HG02759 (cell line): Measurements from ENCODE around the gene EVC.
"Not testable (repeated sequence)": the region's sequence is repeated elsewhere in the genome, so short reads cannot be mapped to it uniquely, and the experiment has no call there.

Experiments used
- ATAC-seq: cut with Tn5 transposase; IDR thresholded peaks from one replicate; pipeline ENCODE4 v1.9.1; 2021; ENCODE audit warnings: mild to moderate bottlenecking, moderate library complexity; ENCODE audit not compliant: unreplicated experiment

EVC gene

DNA sequence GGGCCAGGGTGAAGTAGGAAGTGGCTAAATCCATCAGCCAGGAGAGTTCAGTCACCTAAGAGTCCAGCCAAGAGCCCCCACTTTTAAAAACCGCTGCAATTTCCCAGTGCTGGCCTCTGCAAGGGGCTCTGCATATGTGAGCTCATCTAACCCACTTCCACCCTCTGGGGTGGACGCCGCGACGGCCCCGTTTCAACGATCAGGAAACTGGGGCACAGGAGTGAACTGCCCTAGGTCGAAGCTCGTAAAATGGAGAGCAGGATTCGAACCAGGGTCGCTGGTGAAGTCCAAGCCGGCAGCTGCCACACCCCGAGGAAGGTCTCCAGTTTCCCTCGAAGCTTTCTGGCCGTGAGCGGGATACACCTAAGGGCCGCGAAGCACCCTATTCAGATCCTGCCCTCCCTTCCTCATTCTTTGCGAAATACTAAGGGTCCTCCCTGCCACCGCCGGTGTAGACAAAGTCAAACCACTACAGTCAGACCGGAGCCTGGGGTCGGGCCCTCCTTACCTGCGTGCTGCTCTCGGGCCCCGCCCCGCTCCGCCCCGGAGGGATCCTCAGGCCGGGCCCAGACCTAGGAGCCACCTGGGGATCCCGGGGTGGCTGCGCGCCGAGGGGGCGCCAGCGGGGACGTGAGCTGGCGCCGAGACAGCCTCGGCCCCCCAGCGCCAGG lies 3.1 kb upstream of the EVC start:
- ATAC-seq, result peak; percentile 30

DNA sequence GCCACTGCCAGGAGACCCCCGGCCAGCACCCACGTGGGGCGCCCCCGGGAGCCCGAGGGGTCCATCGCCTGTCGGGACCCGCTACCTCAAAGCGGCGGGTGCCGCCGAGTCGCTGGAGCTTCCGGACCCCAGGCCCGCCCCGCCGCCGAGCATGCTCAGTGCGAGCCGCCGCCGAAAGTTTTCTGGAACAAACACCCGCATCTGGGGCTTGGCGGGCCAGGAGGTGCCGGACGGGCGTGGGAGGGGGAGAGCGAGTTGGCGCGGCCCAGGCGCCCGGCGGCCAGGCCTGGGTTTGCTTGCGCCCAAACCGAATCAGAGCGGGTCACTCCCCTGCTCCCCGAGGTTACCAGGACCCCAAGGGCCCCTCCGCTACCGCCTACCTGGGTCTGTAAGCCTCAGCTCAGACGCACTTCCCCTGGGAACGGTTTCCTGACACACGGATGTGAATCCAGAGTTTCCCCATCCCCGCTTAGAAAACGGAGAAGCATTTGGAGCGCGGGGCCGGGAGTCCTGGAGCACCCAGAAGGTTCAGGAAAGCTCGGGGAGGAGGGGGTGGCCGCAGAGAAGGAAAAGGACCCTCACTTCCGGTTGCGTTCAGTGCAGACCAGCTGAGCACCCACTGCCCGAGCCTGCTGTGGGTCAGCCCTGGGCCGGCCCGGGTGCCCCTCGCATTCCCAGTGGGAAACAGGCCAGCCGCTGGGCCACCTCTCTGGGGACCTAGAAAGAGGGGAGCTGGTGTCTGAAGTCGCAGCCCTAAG lies 2.4 kb upstream of the EVC start, which contains the start of gene EVC2:
Gene EVC2, minus strand, starts transcription at position 111 of the 758 bp plus-strand sequence. Its CDS starts 46 bp downstream, at position 65.
- ATAC-seq, result peak; percentile 44

DNA sequence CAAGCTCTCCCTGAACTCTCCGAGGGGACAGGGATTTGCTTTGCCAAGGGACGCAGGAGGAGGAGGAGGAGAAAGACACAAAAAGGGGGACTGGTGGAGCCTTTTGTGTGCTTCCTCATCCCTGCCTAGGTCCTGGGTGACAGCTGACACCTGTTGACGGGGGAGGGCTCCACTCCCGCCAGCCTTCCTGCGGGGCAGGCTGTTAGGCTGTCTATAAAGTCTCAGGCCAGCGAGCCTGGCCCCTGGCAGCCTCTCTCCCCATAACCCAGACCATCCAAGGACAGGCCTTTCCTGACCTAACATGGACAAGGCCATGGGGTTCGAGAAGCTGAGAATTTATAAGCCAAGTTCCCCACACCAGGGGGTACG lies 1.8 kb upstream of the EVC start:
- no peak for ATAC-seq

DNA sequence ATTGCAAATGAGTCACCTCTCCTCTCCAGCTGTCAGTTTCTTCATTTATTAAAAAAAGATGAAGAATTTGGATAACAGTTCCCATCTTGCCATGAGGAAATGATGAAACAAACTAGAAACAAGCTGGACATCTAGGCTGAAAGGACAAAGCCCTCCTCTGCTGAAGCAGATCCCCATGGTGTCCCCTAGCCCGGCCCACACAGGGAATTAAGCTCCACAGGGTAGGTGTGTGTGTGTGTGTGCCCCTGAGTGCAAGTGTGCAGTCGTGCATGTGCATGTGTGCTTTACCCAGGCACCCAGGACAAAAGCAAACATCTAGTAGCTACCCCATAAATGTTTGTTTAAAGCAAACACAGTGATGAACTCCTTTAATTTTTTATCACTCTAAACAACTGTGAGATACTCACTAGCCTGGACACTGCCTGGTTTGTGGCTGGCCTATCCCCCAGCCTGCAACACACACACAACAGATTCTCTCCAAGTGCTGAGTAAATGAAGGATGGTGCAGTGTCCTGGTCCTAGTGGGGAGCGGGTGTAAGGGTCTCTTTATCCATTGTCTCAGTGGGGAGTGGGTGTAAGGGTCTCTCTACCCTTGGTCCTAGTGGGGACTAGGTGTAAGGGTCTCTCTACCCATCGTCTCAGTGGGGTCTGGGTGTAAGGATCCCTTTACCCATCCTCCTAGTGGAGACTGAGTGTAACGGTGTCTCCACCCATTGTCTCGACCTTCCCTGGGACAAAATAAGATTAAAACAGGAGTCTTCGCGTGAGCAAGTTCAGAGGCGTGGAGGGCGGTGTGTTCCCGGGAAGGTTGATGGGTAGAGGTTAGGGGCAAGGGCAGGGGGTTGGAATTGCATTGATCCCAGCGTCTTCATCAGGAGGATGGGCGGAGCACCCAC lies 688 bp upstream of the EVC start:
- ATAC-seq, result no peak

DNA sequence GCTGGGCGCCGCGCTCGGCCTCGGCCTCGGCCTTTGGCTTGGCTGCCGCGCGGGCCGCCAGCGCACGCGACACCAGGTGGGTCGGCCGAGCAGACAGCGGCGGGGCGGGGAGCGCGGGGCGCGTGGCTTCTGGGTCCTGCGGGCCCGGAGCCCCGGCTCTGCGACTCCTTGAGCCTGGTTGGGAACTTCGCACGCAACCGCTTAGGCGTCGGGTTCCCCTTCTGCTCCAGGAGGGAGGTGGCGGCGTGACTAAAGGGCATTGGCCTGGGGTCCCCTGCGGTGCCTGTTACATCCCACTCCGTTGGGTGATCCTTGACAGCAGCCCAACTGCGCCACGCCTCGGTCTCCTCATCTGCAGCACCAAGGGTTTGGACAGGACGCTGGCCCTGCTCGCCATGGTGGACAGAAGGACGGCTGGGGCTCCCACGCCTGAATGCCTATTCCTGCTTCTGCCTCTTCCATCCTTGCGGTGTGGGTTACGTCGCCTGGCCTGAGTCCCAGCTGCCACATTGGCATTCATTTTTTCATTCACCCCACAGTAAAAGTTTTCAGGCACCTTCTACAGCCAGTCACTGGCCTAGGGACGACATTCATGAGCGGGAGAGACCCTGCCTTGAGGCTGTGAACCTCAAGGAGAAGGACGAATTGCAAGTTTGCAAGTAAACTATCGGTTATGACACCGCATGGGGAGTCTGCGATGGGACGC lies 631 bp downstream of the EVC start:
- no peak for ATAC-seq

DNA sequence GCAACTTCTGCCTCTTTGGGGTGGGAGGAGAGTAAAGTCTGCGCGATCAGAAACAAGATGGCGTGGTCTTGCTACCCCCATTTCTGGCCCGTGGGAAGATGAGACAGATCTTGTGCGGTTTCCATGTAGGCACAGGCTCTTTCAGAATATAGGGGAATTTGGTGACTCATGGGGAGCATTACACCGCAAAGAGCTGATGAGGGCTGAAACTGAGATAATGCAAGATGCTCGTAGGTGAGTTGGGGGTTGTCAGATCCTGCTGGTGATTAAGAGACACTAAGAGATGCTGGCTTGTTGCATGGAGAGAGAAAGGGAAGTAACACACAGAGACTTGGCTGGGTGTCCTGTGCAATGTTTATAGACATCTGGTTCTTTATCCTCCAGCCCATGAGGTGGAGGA lies 1.5 kb downstream of the EVC start:
- ATAC-seq, result no peak

DNA sequence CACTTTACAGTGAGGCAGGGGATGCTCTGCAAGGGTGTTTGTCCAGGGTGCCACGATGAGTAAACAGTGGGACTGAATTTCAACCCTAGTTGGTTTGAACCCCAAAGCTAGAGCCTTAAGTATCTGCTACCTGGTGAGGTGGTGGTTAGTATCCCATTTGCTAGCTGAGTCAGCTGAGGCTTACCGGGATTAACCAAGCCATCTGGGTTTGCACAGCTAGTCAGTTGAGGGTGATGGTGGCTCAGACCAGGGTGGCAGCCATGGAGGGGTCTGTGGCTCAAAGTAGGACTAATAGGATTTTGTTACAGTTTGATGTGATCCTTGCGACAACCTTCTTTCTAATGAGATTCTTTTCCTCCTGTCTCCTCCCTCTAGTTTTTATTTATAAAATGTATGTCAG lies 1.9 kb downstream of the EVC start:
- no peak for ATAC-seq

DNA sequence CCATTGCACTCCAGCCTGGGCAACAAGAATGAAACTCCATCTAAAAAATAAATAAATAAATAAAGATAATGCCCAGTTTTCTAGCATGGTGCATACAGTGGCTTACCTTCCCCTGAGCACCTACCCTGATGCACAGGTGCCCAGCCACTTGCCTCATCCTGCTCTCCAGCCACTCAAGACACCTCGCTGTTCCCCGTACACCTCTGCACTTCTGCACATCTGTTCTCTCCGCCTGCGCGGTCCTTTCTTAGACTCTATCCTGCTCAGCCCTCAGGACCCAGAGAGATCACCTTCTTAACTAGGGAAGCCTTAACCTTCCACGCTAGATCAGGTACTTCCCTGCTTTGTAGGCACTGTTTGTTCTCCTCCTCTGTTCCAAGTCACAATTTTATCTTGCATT lies 2.9 kb downstream of the EVC start:
- no peak for ATAC-seq

DNA sequence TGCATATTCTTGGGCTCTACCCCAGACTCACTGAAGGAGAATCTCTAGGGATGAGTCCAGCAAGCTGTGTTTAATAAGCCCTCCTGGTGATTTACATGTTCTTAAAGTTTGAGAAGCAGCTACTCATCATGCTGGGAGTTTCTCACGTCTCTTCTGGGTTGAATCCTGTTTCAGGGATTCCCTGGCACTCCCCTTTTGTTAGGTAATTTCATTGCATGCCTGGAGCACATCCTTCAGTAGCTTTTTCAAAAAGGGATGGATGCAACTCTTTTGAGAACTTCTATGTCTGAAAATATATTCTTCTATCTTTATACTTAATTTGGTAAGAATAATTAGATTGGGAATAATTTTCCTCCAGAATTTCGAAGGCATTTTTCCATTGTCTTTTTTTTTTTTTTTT lies 4.4 kb downstream of the EVC start:
- no peak for ATAC-seq

DNA sequence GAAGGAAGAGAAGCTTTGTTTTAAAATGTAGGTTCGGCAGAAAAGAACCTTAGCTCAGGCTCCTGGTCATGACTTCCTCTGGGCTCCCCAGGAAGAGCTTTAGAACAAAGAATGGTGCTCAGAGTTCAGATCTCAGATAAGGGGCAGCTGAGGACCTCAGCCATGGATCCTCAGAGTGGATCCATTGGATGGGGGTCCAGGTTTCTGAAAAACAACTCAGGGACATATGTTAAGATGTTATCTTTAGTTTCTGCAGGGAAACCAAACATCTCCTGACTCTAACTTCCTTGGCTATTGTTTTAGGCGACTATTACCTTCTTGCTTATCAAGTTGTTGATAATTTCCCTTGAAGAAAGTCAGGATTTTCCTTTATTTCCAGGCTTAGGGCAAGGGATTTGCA lies 5.4 kb downstream of the EVC start:
- ATAC-seq, result no peak

DNA sequence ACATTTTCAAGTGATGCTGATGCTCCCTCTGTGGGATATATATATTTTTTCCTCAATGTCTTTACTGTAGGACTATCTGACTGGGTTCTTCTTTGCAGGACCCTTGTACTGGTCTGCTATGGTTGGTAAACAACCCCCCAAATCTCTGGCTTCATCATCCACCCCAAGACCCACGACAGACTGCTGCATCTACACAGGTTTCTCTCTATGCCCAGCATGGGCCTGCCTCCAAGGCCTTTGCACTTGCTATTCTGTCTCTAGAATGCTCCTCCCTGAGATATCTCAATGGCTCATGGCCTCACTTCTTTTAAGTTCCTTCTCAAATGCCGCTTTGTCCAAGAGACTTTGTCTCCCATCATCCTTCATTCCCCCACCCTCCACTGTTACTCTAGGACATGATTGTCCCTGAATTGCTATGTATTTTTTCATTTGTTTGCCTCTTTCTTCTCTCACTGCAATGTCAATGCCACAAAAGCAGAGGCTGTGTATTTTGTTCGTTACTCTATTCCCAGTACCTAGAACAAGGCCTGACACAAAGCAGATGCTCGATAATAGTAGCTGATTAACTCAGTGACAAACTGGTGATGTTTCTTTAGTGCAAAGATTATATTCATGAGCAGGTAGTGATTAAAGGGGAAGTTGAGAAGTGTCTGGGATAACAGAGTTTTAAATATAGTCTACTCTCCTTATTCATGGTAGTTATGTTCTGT lies 6.6 kb downstream of the EVC start:
- ATAC-seq, result no peak

DNA sequence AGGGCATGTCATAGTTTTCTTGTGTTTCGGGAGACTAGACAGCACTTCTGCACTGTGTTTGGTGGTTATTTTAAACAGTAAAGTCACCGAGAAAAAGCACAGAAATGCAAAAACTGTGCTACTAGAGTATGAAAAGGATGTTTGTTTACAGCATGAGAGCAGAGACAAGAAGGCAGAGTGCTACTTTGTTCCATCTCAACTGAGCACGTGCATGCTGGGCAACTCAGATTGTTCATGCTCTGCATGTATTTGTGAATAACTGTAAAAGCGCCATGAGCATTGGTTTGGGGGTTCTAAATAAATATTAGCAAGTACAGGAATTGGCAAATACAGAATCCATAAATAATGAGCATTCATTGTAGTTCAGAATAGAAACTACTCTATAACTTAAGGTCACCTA lies 7.4 kb downstream of the EVC start:
- no peak for ATAC-seq

DNA sequence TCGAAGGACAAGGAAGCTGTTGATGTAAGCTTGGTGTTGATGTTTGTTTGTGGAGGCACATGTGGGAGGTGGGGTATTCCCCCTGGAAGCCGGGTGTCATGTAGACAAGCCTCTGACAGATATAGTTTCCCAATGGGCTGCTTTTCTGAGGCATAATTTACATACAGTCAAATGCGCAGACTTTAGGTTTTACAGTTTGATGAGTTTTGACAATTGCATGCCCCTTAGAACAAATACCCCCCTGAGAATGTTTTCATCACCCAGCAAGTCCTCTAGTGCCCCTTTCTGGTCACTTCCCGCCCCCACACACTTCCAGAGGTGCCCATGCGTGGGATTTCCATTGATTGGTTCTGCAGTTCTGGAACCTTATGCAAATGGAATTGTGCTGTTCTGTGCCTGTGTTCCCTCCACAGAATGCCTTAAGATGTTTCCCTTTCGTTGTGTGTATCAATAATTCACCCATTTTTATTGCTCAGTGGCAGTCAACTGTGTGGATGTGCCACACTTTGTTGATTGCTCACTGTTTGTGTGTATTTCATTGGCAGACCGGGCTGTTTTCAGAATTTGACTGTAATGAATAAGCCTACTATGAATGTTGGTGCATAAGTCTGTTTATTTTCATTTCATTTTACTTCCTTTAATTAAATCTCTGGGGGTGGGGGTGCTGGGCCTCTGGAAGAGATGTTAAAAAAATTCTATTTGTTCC lies 8.5 kb downstream of the EVC start:
- no peak for ATAC-seq

DNA sequence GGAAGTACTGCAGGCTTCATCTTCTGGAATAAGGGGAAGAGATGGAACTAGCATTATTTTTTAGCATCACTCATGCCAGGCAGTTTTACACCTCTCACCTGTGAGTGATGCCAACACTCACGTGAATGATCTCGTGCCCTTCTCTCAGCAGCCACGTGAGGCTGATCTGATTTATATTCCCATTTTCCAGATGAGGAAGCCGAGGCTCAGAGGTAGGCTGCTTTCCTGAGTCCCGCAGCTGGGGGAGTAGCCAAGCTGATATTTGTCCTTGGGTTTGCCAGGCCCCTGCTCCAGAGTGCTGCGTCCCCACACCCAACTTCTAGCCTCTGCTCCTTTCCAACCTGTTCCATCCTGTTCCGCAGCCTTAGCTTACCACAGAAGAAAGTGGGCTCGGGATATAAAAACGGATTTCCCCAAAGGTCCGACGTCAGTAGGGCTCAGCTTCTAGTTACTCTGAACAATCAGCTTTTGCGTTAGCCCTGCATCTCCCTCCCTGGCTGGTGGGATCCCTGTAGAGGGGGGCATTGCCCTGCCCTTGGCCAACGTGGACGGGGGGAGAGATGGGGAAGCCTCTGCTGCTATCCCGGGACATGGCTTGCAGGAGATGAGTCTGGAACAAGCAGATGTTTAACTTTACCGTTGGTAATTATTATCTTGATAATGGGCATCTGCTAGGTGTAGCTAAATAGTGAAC lies 9.3 kb downstream of the EVC start:
- ATAC-seq, result no peak

DNA sequence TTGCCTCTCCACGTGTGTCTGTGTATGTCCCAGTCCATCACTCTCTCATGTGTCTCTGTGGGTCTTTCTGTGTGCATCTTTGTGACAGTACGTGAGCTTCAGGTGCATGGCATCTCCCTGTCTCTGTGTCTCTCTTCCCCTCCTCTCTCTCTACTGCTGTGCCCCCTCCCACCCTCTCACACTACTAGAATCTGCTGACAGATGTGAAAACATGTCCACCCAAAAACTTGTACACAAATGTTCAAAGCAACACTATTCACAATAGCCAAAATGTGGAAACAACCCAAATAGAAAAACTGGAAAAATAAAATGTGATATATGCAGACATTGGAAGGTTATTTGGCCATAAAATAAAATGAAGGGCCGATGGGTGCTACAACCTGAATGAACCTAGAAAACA lies 10.0 kb downstream of the EVC start:
- ATAC-seq, result no peak

DNA sequence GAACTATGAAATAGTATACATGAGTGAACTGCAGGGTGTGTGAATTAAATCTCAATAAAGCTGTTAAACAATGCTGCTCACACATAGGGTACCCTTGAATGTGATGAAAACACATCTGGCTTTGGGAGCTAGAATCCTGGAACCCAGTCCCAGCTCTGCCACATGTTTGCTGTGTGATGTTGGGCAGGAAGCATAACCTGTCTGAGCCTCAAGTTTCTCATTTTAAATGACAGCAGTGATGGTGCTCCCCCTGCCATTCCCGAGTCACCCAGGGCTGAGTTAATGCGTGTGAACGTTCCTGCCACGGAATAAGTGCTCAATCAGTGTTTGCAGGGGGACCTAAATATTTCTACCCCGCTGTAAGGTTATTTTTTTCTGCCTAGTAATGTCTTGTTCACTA lies 10.9 kb downstream of the EVC start:
- ATAC-seq, result no peak

DNA sequence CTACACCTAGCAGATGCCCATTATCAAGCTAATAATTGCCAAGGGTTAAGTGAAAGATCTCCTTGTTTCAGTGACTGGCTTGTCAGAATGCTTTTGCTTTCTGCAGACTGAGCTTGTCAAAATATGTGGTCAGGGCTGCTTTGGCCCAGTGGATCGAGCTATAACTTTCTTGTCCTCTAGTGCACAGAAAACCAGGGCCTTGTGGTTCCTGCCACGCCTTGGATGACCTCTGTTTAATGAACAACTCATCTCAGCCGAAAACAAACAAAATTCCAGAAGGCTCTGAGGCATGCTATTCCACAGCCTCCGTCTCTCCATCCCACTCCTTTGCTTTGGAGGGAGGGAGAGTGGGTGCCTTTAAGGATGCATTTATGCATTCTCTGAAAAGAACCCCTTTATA lies 11.3 kb downstream of the EVC start:
- ATAC-seq, result no peak

DNA sequence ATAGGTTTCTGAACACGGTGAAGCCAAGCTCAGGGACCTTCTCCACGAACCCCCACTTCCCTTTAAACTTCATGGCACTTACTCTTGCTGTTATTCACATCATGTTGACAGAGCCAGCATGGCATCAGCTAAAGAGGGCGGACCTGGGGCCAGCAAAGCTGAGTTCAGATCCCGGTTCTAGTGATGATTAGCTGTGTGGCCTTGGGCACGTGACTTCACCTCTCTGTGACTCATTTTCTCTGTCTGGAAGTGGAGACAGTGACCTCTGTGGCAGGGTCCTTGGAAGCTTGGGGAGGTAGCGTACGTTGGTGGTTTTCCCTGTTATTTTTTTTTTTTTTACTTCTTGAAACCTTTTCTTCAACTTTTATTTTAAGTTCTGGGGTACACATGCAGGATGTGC lies 13.4 kb downstream of the EVC start:
- no peak for ATAC-seq

DNA sequence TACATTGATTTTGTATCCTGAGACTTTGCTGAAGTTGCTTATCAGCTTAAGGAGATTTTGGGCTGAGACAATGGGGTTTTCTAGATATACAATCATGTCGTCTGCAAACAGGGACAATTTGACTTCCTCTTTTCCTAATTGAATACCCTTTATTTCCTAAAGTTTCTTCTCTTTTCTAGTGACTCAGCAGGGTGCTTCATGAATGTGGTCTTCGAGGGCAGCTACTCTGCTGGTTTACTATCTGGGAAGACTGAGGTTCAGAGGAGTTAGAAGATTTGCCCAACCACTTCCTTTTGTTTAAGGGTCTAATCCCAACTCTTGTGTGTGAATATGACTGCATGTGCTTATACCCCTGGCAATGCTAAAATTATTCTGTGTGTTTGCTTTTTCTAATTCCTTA lies 17.4 kb downstream of the EVC start:
- not testable (repeated sequence) for ATAC-seq
